Measurements from ENCODE around the gene NOL12.
"Not testable (repeated sequence)": the region's sequence is repeated elsewhere in the genome, so short reads cannot be mapped to it uniquely, and the experiment has no call there.

The NOL12 gene, protein sequence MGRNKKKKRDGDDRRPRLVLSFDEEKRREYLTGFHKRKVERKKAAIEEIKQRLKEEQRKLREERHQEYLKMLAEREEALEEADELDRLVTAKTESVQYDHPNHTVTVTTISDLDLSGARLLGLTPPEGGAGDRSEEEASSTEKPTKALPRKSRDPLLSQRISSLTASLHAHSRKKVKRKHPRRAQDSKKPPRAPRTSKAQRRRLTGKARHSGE

DNA sequence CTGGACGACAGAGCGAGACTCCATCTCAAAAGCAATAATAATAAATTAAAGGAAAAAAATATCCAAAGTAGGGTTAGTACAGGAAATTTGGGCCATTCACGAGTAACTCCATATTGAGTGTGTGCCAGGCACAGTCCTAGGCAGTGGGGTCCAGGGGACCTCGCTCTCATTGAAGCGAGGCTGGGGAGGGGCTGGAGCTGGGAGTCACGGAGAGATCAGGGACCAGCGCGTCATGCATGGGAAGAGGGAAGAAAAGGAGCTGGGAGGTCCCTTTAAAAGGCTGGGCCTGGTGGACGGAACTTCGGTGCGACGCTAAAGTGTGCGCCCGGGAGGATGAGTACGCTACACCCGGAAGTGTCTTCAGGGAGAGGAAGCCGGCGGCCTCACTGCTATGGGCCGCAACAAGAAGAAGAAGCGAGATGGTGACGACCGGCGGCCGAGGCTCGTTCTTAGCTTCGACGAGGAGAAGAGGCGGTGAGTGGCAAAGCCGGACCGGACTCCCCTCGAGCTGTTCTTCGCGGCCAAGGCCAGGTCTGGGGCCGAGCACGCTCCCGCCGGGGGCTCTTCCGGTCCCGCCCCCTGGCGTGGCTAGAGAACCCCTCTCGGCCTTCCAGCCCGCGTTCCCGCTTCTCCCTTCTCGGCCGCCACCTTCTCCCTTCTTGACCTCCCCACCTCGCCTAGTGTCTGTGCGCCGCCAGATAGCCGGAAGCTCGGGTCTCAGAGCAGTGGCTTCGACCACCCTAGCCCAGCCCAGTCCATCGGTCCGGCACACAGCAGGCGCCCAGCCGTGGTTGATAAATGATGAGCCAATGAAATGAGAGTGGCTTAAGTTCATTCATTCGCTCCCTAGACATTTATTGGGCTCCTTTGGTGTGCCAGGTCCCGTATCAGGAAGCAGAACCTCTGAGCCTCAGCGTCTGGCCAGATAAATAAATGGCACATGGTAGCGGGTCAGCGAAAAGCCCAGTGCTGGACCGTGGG, at the start of gene NOL12:
Gene NOL12 (plus strand): TSS at position 342 of the 981 bp plus-strand sequence. CDS start 50 bp downstream, at position 392.
- DNase-seq (ENCODE audit: low read depth) = peak; percentile 63

DNA sequence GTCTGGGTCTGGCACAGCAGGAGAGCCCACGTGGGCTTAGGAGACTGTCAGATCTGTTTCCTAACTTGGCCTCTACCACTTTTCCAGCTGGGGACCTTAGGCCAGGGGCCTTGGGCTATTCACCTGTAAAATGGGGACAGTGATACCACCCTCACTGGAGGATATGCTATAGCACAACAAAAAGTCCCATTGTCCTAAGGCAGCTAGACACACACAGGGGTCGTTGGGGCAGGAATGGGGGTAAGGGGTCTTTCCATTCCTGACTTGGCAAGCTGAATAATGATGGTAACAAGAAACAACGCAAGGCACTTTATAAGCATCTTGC, 49.2 kb upstream of the NOL12 start:
- no peak for DNase-seq (ENCODE audit: low read depth)

DNA sequence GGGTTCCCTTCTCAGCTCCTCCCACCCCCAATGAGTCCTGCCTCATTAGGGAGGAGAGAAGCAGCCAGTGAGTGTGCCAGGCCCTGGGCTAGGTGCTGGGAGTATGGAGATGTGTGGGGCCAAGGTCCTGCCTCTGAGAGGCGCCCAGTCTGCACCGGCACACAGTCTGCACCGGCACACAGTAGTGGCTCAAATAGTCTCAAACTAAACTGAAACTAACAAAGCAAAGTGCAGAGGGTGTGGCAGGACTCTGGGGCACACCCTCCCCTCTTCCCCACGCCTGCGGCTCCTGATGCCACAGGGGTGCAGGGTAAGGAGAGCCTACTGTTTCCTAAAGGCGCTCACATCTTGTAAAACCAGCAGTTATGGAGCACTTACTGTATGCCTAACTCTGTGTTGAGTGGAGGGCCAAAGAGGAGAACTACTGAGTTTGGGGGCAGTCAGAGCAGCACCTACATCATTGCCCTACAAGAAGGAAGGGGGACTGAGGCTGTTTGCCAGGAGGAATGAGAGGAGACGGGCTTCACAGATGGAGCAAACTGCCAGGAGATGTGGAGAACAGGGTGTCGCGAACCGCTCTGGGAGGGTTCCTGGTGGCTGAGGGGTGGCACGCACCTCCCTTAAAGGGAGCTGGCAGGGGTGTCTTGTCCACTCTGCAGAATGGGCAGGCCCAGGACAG, 47.6 kb upstream of the NOL12 start:
- DNase-seq (ENCODE audit: low read depth) = no peak

DNA sequence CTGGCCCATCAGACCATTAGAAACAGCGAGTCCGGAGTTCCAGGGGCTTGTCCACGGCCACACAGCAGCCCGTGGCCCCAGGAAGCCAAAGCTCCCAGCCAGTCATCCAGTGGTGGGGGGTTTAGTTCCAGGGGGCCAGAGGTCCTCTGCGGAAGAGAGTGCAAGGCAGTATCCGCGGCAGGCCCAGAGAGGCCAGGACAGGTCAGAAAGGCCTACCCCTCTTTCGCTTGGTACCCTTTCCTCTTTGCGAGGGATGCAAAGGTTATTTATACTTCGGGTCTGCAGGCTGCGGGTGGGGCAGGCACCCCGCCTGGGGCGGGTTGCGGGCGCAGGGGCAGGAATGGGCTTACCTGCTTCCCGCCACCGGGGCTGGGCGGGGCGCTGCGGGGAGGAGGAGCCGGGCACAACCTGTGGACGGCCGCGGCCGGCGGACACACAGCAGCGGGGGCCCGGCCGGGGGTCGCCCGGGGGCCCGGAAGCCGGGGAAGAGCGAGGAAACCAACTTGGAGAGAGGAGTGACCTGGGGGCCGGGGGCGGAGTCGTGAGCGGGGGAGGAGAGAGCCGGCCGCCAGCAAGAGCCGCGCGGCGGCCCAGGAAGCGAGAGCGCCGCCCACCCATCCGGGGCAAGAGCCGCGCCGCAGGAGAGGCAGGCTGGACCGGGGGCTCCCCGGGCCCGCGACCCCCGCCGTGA, 46.9 kb upstream of the NOL12 start, which contains the start of gene SH3BP1:
Gene SH3BP1 (plus strand): TSS at position 600 of the 691 bp plus-strand sequence. CDS start 119 bp downstream, outside the sequence.
- peak; percentile 36 for DNase-seq (ENCODE audit: low read depth)

DNA sequence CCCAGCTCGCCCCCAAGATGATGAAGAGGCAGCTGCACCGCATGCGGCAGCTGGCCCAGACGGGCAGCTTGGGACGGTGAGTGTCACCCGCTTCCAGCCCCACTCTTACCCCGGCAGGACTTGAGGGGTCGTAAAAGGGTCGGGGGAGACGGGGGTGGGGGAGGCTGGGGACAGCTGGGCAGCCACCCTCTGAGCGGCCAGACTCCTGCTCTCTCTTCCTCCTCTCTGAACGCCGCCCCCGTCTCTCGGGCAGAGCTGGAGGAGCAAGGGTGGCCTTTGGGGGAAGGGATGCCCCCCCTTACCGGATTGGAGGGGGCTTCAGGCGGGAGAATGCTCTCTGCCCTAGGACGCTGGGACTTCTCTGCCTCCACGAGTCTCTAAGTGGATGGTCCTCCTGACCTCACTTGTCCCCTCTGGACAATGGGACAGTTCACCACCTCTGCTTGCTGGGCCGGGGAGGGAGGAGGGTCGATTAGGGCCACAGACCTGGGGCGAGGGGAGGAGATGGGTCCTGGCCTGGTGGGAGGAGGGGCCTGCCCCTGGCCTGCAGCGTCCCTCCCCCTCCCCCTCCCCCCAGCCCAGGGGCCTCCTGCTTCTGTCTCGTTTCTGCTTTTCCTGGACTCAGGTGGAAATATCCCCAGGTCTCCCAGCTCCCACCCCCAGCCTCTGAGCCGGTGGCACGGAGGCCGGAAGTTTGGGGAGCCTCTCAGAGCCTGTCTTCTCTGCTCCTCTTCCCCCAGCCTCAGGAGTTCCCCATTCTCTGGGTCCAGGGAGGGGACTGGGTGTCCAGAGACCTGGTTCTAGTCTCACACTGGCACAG, 46.2 kb upstream of the NOL12 start:
- no peak for DNase-seq (ENCODE audit: low read depth)

DNA sequence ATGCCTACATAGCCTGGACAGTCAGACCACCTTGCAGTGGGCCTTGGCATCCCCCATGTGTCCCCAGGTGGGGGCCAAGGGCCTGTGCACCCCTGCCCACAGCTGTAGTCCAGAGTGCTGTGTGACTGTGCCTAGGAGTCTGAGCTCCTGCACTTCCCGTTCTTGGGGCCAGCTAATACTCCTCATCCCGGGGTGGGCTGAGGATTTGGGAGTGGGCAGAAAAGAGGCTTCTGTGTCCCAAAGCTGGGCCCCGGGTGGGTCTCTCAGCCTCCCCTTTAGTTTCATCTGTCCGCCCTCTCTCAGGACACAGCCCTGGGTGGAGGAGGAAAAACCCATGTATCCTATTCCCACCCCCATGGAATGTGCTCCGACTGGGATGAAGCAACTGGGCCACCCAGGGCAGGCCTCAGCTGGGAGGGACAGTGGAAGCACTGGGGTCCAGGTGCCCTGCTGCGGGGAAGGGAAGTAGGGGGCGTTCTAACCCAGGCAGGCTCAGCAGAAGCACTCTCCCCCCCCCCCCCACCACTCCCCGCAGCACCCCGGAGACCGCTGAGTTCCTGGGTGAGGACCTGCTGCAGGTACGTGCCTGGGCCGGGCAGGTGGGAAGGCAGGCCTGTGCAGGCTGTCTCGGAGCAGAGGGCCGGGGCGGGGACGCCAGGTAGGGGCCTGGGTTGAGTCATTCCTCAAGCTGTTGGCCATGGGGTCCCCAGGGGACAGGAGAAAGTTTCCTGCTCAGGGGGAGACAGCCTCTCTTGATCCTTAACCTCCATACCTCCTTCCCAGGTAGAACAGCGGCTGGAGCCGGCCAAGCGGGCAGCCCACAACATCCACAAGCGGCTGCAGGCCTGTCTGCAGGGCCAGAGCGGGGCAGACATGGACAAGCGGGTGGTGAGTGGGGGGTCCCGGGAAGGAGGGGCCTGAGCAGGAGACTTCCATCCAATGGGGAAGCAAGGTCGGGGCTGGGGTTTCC, 45.3 kb upstream of the NOL12 start:
- DNase-seq (ENCODE audit: low read depth) = no peak

DNA sequence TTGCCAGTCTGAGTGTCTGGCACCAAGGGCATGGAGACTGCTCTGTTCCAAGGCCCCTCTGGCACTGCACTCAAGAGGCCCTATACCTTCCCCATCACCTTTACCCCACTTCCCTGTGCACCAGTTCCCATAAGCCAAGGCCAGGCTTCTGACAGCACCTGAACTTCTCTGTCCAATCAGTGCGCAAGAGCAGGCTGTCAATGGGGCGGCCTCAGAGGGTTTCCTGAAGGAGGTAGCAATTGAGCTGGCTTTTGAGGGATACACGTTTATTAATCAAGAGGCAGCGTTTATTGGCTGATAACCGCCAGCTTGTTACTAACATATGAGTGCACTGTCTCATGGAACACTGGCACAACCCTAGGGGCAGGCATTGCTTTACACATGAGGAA, 44.6 kb upstream of the NOL12 start:
- DNase-seq (ENCODE audit: low read depth) = no peak

DNA sequence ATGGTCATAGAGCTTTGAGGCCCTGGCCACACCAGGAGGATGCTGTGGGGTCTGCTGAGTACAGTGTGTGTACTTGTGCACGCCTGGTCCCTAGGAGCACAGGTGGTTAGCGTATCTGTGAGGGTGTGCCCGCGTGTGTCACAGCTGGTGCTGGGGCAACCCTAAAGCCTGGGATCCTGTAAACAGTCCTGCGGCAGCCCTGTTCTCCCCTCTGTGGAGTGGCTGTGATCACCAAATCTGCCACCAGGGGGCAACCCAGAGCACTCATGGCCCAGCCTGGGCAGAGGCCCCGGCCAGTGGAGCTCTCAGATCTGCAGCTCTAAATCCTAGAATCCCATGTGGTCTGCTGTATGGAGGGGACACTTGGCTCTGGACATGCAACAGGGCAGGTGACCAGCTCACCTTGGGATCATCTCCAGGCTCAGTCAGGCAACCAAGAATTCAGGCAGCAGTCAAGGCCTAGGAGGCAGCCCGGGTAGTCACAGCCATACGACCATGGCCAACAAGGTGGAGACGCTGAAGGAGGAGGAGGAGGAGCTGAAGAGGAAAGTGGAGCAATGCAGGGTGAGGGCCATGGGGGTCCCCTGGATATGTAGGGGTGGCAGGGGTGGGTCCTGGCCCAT, 42.8 kb upstream of the NOL12 start:
- peak; percentile 75 for DNase-seq (ENCODE audit: low read depth)

DNA sequence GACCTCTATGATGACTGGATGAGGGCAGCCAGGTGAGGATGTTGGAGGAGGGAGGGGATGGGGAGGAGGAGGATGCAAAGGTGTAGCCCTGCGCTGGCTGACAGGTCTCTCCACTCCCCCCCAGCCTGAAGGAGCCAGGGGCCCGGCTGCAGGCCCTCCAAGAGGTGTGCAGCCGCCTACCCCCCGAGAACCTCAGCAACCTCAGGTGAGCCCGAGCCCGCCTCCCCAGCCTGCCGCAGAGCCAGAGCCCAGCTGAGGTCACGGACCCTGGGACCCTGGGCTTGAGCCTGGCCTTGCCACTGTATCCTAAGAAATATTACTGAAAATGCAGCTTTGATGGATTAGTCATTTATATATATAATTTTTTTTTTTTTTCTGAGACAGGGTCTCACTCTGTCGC, 38.8 kb upstream of the NOL12 start:
- DNase-seq (ENCODE audit: low read depth) = no peak

DNA sequence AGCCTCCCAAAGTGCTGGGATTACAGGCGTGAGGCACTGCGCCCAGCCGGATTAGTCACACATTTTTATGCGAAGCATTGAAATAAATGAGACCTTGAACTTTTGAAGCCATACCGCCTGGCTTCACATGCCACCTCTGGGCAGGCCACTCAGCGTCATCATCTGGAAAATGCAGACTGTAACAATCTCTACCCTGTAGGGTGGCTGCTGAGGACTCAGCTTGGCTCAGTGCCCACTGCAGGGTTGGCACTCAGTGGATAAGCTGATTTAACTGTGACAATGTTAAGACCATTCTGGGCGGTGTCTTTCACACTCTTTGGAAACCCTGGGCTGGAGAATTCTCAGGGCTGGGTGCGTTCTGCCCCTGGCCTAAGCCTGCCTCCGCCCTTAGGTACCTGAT, 38.2 kb upstream of the NOL12 start:
- DNase-seq (ENCODE audit: low read depth) = no peak

DNA sequence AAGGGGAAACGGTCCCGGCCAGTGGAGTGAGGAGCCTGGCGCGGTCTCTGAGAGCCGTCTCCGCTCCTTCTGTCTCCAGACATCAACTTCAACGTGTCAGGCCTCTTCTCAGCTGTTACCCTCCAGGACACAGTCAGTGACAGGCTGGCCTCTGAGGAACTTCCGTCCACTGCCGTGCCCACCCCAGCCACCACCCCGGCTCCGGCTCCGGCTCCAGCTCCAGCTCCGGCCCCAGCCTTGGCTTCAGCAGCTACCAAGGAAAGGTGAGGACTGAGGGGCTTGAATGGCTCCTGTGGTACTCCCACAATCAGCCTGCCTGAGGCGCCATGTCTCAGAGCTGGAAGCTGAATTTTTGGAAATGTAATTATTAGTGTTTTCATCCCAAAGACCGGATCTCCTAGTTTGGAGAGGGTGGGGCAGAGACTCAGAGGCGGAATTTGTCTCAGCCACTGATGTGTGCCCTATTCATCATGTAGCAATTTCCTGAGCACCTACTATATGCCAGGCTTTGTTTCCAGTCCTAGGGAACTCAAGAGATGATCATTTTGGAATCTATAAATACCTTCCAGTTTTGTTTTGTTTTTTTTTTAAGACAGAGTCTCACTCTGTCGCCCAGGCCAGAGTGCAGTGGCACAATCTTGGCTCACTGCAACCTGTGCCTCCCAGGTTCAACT, 35.5 kb upstream of the NOL12 start:
- no peak for DNase-seq (ENCODE audit: low read depth)

DNA sequence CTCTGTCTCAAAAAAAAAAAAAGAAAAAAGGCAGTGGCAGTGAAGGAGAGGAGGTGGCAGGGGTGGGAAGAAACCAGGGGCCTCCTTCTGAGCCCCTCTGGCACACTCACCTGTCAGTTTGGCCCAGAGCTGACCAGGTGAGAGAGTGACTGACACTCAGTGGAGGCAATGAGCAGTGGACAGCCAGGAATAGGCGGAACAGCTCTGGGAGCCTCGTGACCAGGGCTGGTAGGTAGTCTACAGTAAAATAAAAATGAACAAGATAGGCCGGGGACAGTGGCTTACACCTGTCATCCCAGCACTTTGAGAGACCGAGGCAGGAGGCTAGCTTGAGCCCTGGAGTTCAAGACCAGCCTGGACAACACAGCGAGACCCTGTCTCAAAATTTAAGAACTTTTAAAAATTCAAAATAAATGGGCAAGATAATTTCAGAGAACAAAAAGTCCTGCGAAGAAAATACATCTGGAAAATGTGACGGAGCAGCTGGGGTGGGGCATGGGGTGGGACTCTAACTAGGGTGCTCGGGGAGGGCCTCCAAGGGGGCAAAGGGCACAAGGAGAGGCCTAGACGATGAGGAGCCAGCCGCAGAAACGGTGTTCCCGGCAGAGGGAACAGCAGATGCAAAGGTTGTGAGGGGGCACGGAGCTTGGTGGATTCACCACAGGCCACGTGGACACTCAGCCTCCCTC, 31.4 kb upstream of the NOL12 start:
- DNase-seq (ENCODE audit: low read depth) = no peak

DNA sequence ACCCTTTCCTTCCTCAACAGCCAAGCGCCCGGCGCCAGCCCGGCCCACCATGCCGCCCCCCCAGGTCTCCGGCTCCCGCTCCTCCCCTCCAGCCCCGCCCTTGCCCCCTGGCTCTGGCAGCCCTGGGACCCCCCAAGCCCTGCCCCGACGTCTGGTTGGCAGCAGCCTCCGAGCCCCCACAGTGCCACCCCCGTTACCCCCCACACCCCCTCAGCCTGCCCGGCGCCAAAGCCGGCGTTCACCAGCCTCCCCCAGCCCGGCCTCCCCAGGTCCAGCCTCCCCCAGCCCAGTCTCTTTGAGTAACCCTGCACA, 30.9 kb upstream of the NOL12 start:
- DNase-seq (ENCODE audit: low read depth) = no peak

DNA sequence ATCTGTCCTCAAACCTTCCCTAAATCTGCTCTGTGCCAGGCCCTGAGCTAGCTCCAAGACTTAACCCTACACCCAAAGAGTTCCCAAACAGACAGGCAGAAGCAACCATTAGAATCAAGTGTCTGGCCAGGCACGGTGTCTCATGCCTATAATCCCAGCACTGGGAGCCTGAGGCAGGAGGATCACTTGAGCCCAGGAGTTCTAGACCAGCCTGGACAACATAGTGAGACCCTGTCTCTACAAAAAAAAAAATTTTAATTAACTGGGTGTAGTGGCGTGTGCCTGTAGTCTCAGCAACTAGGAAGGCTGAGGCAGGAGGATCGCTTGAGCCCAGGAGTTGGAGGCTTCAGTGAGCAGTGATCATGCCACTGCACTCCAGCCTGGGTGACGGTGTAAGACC, 29.6 kb upstream of the NOL12 start:
- DNase-seq (ENCODE audit: low read depth) = not testable (repeated sequence)

DNA sequence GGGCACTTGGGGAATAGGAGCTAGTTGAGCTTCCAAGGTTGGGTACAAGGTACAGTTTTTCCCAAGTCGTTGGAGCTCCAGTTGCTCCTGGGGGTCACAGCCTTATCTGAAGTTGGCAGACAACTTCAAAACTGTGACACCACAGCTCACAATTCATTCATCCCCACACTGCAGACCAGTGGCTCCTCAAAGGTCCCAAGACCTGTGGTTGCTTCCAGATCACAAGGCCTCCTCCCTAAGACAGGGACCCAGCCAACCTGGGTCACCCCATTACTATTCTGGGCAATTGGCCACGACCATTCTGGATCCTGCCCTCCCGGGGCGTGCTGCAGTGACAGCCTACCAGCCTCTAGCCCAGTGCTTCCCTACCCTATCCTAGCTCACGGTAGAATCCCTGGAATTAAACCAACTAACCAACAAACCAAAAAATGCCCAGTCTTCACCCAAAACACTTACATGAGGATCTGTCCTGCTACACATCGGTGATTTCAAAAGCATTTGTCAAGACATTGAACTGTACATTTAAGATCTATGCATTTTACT, 28.5 kb upstream of the NOL12 start:
- DNase-seq (ENCODE audit: low read depth) = no peak

DNA sequence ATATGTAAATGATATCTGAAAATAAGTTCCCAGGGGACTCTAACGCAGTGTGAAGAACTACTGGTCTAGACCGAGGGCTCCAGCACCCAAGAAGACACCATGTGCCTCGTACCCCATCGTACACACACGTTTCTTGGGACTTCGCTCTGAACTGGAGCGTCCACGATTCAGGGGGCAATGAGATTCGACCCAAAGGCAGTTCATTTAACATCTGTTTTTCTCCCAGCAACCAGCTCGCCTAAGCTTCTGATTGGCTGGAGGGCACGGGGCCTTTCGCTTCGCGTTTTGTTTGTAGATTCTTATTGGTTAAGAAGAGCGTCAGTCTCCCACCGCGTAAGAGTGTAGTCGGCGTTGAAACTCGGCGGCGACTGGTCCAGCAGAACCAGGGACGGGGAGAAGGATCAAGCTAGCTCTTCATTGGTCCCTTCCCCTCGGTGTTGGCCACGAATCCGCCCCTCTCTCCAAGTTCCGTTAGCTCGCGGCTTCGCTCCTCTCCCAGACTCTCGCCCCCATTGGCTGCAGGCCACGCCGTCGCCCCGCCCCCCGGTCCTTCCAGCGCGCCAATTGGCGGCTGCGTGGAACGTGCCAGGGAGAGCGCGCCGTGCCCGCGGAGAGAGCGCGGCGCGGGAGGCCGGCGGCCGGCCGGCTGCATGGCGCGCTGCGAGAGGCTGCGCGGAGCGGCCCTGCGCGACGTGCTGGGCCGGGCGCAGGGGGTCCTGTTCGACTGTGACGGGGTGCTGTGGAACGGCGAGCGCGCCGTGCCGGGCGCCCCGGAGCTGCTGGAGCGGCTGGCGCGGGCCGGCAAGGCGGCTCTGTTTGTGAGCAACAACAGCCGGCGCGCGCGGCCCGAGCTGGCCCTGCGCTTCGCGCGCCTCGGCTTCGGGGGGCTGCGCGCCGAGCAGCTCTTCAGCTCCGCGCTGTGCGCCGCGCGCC, 27.7 kb upstream of the NOL12 start, which contains the start of gene PDXP:
Gene PDXP (plus strand): TSS at position 591 of the 933 bp plus-strand sequence. CDS start 60 bp downstream, at position 651.
- peak; percentile 96 for DNase-seq (ENCODE audit: low read depth)
